OCI-LY3 (cell line): ENCODE data around the gene PCDHB13.
A peak's percentile ranks its signal among the peaks of the same experiment; 100 is the strongest.

ENCODE experiments used
- EZH2phosphoT487 ChIP-seq: fragments of 200-600 bp; shearing (Covaris generic); IDR thresholded peaks from 2 replicates; pipeline ENCODE4 v1.6.1; 2018; ENCODE audit warnings: antibody characterized with exemption, mixed run types, low read depth
- TF ChIP-seq, protein P1 (sequence below): fragments of 200-600, 300-600 bp; sonication (generic); IDR thresholded peaks from 2 replicates; pipeline ENCODE4 v1.5.1; 2014; ENCODE audit warnings: antibody characterized with exemption, low read length, low read depth

DNA sequence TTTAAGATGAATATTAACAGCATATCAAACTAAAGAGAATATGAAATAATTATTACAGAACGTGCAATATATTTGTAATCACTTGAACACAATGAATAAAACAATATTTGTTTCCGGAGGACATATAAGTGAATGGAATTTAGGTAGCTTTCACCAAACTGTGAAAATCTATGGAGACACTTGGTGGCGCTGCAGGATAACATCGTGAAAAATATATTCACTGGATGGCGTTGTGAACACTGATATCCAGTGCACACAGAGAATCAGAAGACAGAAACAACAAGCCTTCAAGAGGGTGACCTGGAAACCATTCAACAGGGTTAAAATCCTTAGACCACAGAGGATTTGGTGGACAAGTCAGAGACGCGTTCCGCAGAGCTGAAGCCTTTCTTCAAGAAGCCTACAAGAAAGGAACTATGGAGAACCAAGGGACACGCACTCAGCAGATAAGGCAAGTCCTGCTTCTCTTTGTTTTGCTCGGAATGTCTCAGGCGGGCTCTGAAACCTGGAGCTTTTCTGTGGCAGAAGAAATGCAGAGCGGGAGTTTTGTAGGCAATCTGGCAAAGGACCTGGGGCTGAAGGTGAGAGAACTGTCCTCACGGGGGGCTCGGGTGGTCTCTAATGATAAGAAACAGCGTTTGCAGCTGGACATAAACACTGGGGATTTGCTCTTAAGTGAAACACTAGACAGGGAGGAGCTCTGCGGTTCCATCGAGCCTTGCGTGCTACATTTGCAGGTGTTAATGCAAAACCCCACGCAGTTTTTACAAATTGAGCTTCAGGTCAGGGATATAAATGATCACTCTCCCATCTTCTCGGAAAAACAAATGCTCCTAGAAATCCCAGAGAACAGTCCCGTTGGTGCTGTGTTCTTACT, 14.1 kb upstream of the PCDHB13 start, which contains the start of gene PCDHB11:
- TF ChIP-seq, protein P1, sequence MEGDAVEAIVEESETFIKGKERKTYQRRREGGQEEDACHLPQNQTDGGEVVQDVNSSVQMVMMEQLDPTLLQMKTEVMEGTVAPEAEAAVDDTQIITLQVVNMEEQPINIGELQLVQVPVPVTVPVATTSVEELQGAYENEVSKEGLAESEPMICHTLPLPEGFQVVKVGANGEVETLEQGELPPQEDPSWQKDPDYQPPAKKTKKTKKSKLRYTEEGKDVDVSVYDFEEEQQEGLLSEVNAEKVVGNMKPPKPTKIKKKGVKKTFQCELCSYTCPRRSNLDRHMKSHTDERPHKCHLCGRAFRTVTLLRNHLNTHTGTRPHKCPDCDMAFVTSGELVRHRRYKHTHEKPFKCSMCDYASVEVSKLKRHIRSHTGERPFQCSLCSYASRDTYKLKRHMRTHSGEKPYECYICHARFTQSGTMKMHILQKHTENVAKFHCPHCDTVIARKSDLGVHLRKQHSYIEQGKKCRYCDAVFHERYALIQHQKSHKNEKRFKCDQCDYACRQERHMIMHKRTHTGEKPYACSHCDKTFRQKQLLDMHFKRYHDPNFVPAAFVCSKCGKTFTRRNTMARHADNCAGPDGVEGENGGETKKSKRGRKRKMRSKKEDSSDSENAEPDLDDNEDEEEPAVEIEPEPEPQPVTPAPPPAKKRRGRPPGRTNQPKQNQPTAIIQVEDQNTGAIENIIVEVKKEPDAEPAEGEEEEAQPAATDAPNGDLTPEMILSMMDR = peak; percentile 31
- no peak for TF ChIP-seq EZH2phosphoT487
